Hepatocyte (in vitro differentiated cells): Measurements from ENCODE around the gene NTNG2. TPM values are rescaled to one million over a fixed set of nuclear protein-coding genes. Genes with fewer than 3 reads are reported as not detected.

ENCODE experiments used
- DNase-seq: peaks from one replicate; pipeline ENCODE4 v3.0.0-alpha.2; 2016; ENCODE audit warnings: low spot score
- H2AFZ ChIP-seq: fragments of 200-600 bp; sonication (generic); 2 replicates; pipeline ENCODE4 v1.6.0; 2016; ENCODE audit warnings: antibody characterized with exemption, mild to moderate bottlenecking
- H3K27ac ChIP-seq: fragments of 200-600 bp; sonication (generic); 2 replicates; pipeline ENCODE4 v1.5.1; 2016; ENCODE audit warnings: mild to moderate bottlenecking
- H3K27me3 ChIP-seq: fragments of 200-600 bp; sonication (generic); 2 replicates; pipeline ENCODE4 v1.6.1; 2016
- H3K36me3 ChIP-seq: fragments of 200-600 bp; sonication (generic); replicated peaks from 2 replicates; pipeline ENCODE4 v1.5.1; 2016; ENCODE audit warnings: low read depth; ENCODE audit not compliant: insufficient read depth
- H3K4me1 ChIP-seq: fragments of 200-600 bp; sonication (generic); 2 replicates; pipeline ENCODE4 v1.5.1; 2016; ENCODE audit warnings: mild to moderate bottlenecking, moderate library complexity; ENCODE audit not compliant: insufficient read depth
- H3K4me2 ChIP-seq: fragments of 200-600 bp; sonication (generic); 2 replicates; pipeline ENCODE4 v1.6.0; 2016
- H3K4me3 ChIP-seq: fragments of 200-600 bp; sonication (generic); 2 replicates; pipeline ENCODE4 v1.5.1; 2016; ENCODE audit warnings: mild to moderate bottlenecking
- H3K79me2 ChIP-seq: fragments of 200-600 bp; sonication (generic); 2 replicates; pipeline ENCODE4 v1.6.0; 2017; ENCODE audit warnings: mild to moderate bottlenecking
- H3K9me2 ChIP-seq: fragments of 200-600 bp; sonication (generic); replicated peaks from 2 replicates; pipeline ENCODE4 v1.6.0; 2017; ENCODE audit warnings: mild to moderate bottlenecking; ENCODE audit not compliant: insufficient read depth
- H3K9me3 ChIP-seq: fragments of 200-600 bp; sonication (generic); 2 replicates; pipeline ENCODE4 v1.5.1; 2016; ENCODE audit warnings: low read depth, mild to moderate bottlenecking
- H4K20me1 ChIP-seq: fragments of 200-600 bp; sonication (generic); 2 replicates; pipeline ENCODE4 v1.6.0; 2016; ENCODE audit warnings: mild to moderate bottlenecking; ENCODE audit not compliant: insufficient read depth, poor library complexity, severe bottlenecking
- EZH2 ChIP-seq: fragments of 200-600 bp; sonication (generic); IDR thresholded peaks from 2 replicates; pipeline ENCODE4 v1.6.1; 2016; ENCODE audit warnings: antibody characterized with exemption, mild to moderate bottlenecking, borderline replicate concordance
- EZH2phosphoT487 ChIP-seq: fragments of 200-600 bp; sonication (generic); IDR thresholded peaks from one replicate; pipeline ENCODE4 v1.6.1; 2018; ENCODE audit warnings: antibody characterized with exemption, mild to moderate bottlenecking, low read depth, moderate library complexity; ENCODE audit not compliant: unreplicated experiment, severe bottlenecking
- WGBS: methylation state at CpG from one replicate; pipeline ENCODE4 v1.1.6; 2016; ENCODE audit warnings: low lambda C conversion rate; ENCODE audit errors: missing lambda C conversion rate; 5-methylcytosine and 5-hydroxymethylcytosine counted together
- polyA plus RNA-seq: library from polyadenylated mRNA; unstranded; fragments of >200 nt; fragmentation: Nextera tagmentation; extraction: Ambion mirVana; gene quantifications from 2 replicates; pipeline ENCODE4 v1.2.1, GENCODE V29; 2016
- total RNA-seq: library from RNA; depleted of rRNA; stranded (reverse); fragments of >200 nt; gene quantifications from 2 replicates; pipeline ENCODE4 v1.2.3, GENCODE V29; 2014
- TF ChIP-seq, protein P1 (sequence below): fragments of 200-600 bp; sonication (generic); IDR thresholded peaks from 2 replicates; pipeline ENCODE4 v1.5.1; 2016; ENCODE audit warnings: antibody characterized with exemption, mild to moderate bottlenecking; ENCODE audit not compliant: poor library complexity

NTNG2 gene
- total and polyA plus RNA-seq, 2 experiments from 2014 or later = 0.48 to 1.8 TPM

DNA sequence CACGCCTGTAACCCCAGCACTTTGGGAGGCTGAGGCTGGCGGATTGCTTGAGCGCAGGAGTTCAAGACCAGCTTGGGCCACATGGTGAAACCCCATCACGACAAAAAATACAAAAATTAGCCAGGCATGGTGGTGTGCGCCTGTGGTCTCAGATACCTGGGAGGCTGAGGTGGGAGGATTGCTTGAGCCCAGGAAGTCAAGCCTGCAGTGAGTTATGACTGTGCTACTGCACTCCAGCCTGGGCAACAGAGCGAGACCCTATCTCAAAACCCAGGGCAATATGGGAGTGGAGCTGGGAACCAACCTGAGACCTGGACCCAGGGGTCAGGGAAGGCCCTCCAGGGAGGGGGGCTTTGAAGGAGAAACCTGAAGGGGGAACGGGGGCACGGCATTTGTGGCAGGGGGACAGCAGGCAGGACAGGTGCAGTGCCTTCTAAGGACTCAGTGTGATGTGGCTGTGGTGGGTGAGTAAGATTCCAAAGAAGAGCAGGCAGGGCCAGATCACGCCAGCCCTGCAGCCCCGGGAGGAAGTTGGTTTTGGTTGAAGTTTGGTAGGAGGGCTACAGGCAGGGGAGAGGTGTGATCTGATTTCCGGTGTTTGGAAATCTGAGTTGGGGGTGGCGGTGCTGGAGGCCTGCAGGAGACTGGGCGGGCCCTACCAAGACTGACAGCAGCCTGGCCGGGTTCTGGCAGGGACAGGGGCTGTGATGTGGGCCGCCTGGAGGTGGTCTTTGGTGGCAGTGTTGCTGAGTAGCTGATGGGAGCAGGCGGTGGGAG is 46.2 kb downstream of the NTNG2 start:
- Histone ChIP-seq H3K4me3 (no peak overlapping the region), H3K36me3 (no peaks in the 10 kb centered on the region), H3K27me3 (no peaks in the 10 kb centered on the region), H3K4me2 (no peak overlapping the region), H4K20me1 (no peaks in the 10 kb centered on the region), H3K4me1 (no peaks in the 10 kb centered on the region), H3K79me2 (no peaks in the 10 kb centered on the region), H3K9me3 (no peaks in the 10 kb centered on the region), H3K9me2 (no peaks in the 10 kb centered on the region), H3K27ac (no peak overlapping the region), H2AFZ (no peak overlapping the region)
- no peak for DNase-seq
- 75% methylated on average over 15 of the region's 16 CpGs for WGBS
- TF ChIP-seq, protein P1, sequence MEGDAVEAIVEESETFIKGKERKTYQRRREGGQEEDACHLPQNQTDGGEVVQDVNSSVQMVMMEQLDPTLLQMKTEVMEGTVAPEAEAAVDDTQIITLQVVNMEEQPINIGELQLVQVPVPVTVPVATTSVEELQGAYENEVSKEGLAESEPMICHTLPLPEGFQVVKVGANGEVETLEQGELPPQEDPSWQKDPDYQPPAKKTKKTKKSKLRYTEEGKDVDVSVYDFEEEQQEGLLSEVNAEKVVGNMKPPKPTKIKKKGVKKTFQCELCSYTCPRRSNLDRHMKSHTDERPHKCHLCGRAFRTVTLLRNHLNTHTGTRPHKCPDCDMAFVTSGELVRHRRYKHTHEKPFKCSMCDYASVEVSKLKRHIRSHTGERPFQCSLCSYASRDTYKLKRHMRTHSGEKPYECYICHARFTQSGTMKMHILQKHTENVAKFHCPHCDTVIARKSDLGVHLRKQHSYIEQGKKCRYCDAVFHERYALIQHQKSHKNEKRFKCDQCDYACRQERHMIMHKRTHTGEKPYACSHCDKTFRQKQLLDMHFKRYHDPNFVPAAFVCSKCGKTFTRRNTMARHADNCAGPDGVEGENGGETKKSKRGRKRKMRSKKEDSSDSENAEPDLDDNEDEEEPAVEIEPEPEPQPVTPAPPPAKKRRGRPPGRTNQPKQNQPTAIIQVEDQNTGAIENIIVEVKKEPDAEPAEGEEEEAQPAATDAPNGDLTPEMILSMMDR = no peak
- TF ChIP-seq EZH2 (no peak), EZH2phosphoT487 (no peak)

DNA sequence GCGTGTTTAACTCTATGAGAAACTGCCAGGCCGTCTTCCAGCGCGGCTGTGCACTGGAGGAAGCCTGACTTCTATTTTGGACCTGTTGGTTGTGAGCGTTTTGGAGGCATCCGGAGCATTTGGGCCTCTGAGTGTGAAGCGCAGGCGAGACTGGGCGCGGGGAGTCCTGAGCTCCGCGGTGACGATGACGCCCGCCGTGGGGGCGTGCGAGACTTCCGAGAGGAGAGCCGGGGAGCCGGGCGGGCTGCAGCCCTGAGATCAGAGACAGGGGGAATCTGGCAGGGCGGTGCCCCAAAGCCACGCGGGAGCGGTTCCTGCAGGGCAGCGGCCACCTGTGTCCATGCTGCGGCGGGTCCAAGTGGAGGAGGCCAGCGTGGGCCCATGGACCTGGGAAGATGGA is 47.4 kb downstream of the NTNG2 start:
- no peaks in the 10 kb centered on the region for H3K27me3 ChIP-seq
- H3K36me3 ChIP-seq = no peaks in the 10 kb centered on the region
- H3K4me3 ChIP-seq = no peak overlapping the region
- H3K79me2 ChIP-seq = no peaks in the 10 kb centered on the region
- DNase-seq = no peak
- no peaks in the 10 kb centered on the region for H3K9me2 ChIP-seq
- H3K4me1 ChIP-seq = peaks cover 8% of the 10 kb centered on the region
- 97% methylated on average over 20 of the region's 30 CpGs for WGBS
- H2AFZ ChIP-seq = no peak overlapping the region
- H3K4me2 ChIP-seq = no peak overlapping the region
- H3K9me3 ChIP-seq = no peaks in the 10 kb centered on the region
- H4K20me1 ChIP-seq = no peaks in the 10 kb centered on the region
- no peak overlapping the region for H3K27ac ChIP-seq
- TF ChIP-seq EZH2phosphoT487 (no peak), EZH2 (no peak)
- TF ChIP-seq, protein P1 = no peak

DNA sequence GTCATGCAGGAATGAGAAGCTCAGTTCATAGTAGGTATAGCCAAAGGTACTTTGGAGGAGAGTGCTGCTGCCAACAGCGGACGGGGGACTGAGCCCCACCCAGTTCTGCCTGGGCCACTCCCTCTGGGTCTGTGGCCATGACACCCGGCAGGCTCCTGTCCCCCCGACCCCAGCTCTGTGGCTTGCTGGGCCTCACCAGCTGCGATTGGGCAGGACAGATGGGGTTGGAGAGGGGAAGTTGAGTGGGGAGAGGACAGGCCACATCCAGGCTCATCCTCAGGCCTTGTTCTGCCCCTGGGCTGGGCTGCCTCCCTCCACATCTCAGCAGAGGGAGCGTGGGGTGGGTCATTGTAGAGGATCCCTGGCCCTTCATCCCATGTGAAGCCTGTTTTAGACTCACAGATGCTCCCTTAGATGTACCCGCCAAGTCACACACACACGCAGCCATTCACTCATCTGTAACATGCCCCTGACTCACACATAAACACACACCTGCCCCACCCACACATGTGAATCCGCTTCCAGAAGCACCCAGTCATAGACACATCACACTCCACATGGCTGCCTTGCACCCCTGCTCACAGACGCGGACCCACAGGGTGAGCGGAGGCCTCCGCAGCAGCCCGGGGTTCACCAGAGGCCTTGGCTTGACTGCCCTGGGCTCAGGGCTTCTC is 48.8 kb downstream of the NTNG2 start:
- TF ChIP-seq EZH2 (no peak), EZH2phosphoT487 (no peak)
- TF ChIP-seq, protein P1 = no peak
- H3K36me3 ChIP-seq = no peaks in the 10 kb centered on the region
- H3K9me2 ChIP-seq = no peaks in the 10 kb centered on the region
- DNase-seq = no peak
- H3K4me3 ChIP-seq = no peak overlapping the region
- peaks cover 12% of the 10 kb centered on the region for H3K4me1 ChIP-seq
- no peak overlapping the region for H2AFZ ChIP-seq
- H4K20me1 ChIP-seq = no peaks in the 10 kb centered on the region
- 91% methylated on average over 14 of the region's 14 CpGs for WGBS
- H3K27ac ChIP-seq = no peak overlapping the region
- H3K27me3 ChIP-seq = no peaks in the 10 kb centered on the region
- no peak overlapping the region for H3K4me2 ChIP-seq
- no peaks in the 10 kb centered on the region for H3K9me3 ChIP-seq
- no peaks in the 10 kb centered on the region for H3K79me2 ChIP-seq
